Effector memory CD8-positive, alpha-beta T cell (primary cell): ENCODE results near the gene SH2D2A.

Experiments
- ATAC-seq: fragments of 150-1000 bp; cut with Tn5 transposase; replicated peaks from 2 replicates; pipeline ENCODE4 v1.10.0; 2021; ENCODE audit warnings: mild to moderate bottlenecking, moderate library complexity
- DNase-seq, 3 experiments: peaks; one replicate each; pipeline ENCODE4 v3.0.0; 2021
- H3K27ac Mint-ChIP-seq, 2 donors: one replicate each; pipeline ENCODE4 v1.8.0; 2022; ENCODE audit warnings: mild to moderate bottlenecking in 2 of 2, mixed read lengths in 2 of 2, moderate library complexity in 2 of 2
- H3K27me3 Mint-ChIP-seq, 2 donors: one replicate each; pipeline ENCODE4 v1.8.0; 2022; ENCODE audit warnings: mixed read lengths in 2 of 2
- H3K36me3 Mint-ChIP-seq: one replicate; pipeline ENCODE4 v1.8.0; 2022; ENCODE audit warnings: mild to moderate bottlenecking, moderate library complexity, mixed read lengths; ENCODE audit not compliant: insufficient read depth
- H3K4me1 Mint-ChIP-seq, 2 donors: one replicate each; pipeline ENCODE4 v1.8.0; 2022; ENCODE audit warnings: low read depth in 2 of 2, mixed read lengths in 2 of 2
- H3K4me3 Mint-ChIP-seq, 2 donors: one replicate each; pipeline ENCODE4 v1.8.0; 2022; ENCODE audit warnings: mild to moderate bottlenecking in 2 of 2, mixed read lengths in 2 of 2, moderate library complexity in 2 of 2
- H3K9me3 Mint-ChIP-seq, 2 donors: one replicate each; pipeline ENCODE4 v1.8.0; 2022; ENCODE audit warnings: mixed read lengths in 2 of 2

SH2D2A gene

GRCh38 chr1:156828400-156829124, 11.9 kb upstream of the SH2D2A start:
- DNase-seq = no peak
- peaks cover 0 to 5% of the 10 kb centered on the region in 2 donors for H3K4me1 Mint-ChIP-seq

DNA sequence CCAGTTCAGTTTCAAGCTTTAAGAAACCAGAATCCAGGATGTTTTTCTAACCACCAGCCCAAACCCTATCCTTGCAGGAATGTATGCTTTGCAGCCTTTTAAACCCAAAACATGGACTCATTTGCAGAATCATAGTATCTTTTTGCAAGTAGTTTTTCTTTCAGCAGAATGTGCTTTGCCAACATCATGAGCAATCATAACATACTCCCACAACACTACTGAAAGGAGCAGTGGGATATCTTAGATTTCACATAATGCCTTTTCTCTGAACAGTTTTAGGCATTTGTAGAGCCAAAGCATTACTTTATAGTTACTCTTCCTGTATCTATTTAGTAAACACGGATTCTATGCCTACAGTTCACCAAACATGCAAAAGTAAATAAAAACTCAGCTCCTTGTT, 10.0 kb upstream of the SH2D2A start:
- Mint-ChIP-seq H3K4me3 (no peak overlapping the region), H3K27me3 (peaks cover 12 to 28% of the 10 kb centered on the region in 2 donors), H3K36me3 (peaks cover 7% of the 10 kb centered on the region), H3K9me3 (no peaks in the 10 kb centered on the region), H3K27ac (no peak overlapping the region), H3K4me1 (peaks cover 0 to 6% of the 10 kb centered on the region in 2 donors)
- no peak for ATAC-seq
- no peak for DNase-seq

More at GRCh38 chr1:156828400-156829124, 11.9 kb upstream of the SH2D2A start:
- ATAC-seq = no peak
- no peak overlapping the region for H3K4me3 Mint-ChIP-seq
- H3K36me3 Mint-ChIP-seq = peaks cover 7% of the 10 kb centered on the region
- H3K27ac Mint-ChIP-seq = peak overlapping the region in 1 of 2 donors; percentile 44
- peaks cover 12 to 39% of the 10 kb centered on the region in 2 donors for H3K27me3 Mint-ChIP-seq
- no peaks in the 10 kb centered on the region for H3K9me3 Mint-ChIP-seq

- Mint-ChIP-seq H3K36me3 (peaks cover 7% of the 10 kb centered on the region), H3K4me3 (no peak overlapping the region)
Measured at GRCh38 chr1:156823210-156823790, 6.7 kb upstream of the SH2D2A start.

GRCh38 chr1:156822680-156823079, 6.0 kb upstream of the SH2D2A start:
- Mint-ChIP-seq H3K27me3 (no peaks in the 10 kb centered on the region), H3K9me3 (no peaks in the 10 kb centered on the region), H3K36me3 (peaks cover 8% of the 10 kb centered on the region), H3K27ac (peak overlapping the region in 1 of 2 donors; percentile 8), H3K4me1 (peaks cover 1 to 6% of the 10 kb centered on the region in 2 donors), H3K4me3 (no peak overlapping the region)
- DNase-seq = no peak
- no peak for ATAC-seq

More at GRCh38 chr1:156823210-156823790, 6.7 kb upstream of the SH2D2A start:
- Mint-ChIP-seq H3K9me3 (no peaks in the 10 kb centered on the region), H3K27me3 (no peaks in the 10 kb centered on the region), H3K4me1 (peaks cover 1 to 6% of the 10 kb centered on the region in 2 donors), H3K27ac (peak overlapping the region in 1 of 2 donors; percentile 8)
- DNase-seq (no peak), ATAC-seq (no peak)

DNA sequence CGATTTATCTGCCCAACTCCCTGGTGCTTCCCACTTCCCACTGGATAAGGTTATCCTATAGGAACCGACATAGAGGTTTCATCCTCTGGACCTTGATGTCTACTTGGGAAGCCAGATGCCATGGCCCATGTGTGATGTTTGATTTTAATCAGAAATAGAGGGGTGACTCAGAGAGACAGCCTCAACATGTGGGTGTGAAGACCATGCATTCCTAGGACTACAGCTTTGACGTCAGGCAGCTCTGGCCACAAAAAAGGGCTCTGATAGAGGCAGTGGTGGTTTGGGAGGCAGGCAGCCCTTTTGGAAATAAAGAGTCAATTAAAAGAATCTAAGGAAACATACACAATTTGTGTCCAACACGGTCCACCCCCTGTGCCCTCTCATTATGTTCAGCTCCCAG, 5.2 kb upstream of the SH2D2A start:
- no peak overlapping the region for H3K4me3 Mint-ChIP-seq
- H3K27me3 Mint-ChIP-seq = no peaks in the 10 kb centered on the region
- ATAC-seq = peak; percentile 53
- H3K27ac Mint-ChIP-seq = peak overlapping the region in 1 of 2 donors; percentile 31
- no peaks in the 10 kb centered on the region for H3K9me3 Mint-ChIP-seq
- H3K36me3 Mint-ChIP-seq = peaks cover 17% of the 10 kb centered on the region
- no peak for DNase-seq
- H3K4me1 Mint-ChIP-seq = peaks cover 5 to 10% of the 10 kb centered on the region in 2 donors

- ATAC-seq (no peak), DNase-seq (no peak)
- peaks cover 68% of the 10 kb centered on the region for H3K36me3 Mint-ChIP-seq
- H3K27me3 Mint-ChIP-seq = no peaks in the 10 kb centered on the region
- H3K9me3 Mint-ChIP-seq = no peaks in the 10 kb centered on the region
- H3K4me3 Mint-ChIP-seq = peak overlapping the region; percentile 92 to 96
- H3K27ac Mint-ChIP-seq = peak overlapping the region; percentile 98 to 99
- H3K4me1 Mint-ChIP-seq = peaks cover 55 to 60% of the 10 kb centered on the region in 2 donors
Measured at GRCh38 chr1:156815961-156816422, 656 bp downstream of the SH2D2A start.

DNA sequence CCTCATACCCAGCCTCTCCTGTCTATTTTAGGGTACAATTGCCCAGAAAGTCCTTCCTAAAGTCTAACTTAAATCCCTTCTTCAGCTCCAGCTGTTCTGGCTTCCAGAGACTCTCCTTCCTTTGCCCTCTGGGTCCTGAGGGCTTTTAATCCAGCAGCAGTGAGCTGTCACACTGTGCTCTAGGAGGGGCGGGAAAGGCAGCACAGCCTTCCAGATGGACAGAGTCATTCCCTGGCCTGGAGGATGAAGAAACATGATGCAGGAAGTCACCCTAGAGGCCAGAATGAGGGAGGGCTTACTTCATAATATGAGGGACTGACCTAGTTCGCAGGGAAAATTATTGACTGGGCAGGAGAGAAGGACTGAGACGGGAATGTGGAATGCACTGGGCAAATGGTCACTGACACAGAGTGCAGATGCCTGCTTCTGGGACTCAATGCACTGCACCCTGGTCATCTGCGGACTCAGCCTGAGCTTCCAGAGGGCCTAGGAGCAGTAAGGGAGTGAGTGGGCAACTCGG, 1.3 kb downstream of the SH2D2A start:
- H3K4me3 Mint-ChIP-seq = peak overlapping the region; percentile 92 to 96
- no peaks in the 10 kb centered on the region for H3K9me3 Mint-ChIP-seq
- no peak for DNase-seq
- peaks cover 56 to 61% of the 10 kb centered on the region in 2 donors for H3K4me1 Mint-ChIP-seq
- no peaks in the 10 kb centered on the region for H3K27me3 Mint-ChIP-seq
- H3K27ac Mint-ChIP-seq = peak overlapping the region; percentile 98 to 99
- peaks cover 74% of the 10 kb centered on the region for H3K36me3 Mint-ChIP-seq
- no peak for ATAC-seq

GRCh38 chr1:156814571-156815260, 1.9 kb downstream of the SH2D2A start:
- H3K4me3 Mint-ChIP-seq = peak overlapping the region; percentile 92 to 96
- peaks cover 80% of the 10 kb centered on the region for H3K36me3 Mint-ChIP-seq
- no peaks in the 10 kb centered on the region for H3K27me3 Mint-ChIP-seq
- H3K27ac Mint-ChIP-seq = peak overlapping the region; percentile 98 to 99
- no peaks in the 10 kb centered on the region for H3K9me3 Mint-ChIP-seq
- H3K4me1 Mint-ChIP-seq = peaks cover 56 to 61% of the 10 kb centered on the region in 2 donors
- no peak for DNase-seq
- no peak for ATAC-seq

DNA sequence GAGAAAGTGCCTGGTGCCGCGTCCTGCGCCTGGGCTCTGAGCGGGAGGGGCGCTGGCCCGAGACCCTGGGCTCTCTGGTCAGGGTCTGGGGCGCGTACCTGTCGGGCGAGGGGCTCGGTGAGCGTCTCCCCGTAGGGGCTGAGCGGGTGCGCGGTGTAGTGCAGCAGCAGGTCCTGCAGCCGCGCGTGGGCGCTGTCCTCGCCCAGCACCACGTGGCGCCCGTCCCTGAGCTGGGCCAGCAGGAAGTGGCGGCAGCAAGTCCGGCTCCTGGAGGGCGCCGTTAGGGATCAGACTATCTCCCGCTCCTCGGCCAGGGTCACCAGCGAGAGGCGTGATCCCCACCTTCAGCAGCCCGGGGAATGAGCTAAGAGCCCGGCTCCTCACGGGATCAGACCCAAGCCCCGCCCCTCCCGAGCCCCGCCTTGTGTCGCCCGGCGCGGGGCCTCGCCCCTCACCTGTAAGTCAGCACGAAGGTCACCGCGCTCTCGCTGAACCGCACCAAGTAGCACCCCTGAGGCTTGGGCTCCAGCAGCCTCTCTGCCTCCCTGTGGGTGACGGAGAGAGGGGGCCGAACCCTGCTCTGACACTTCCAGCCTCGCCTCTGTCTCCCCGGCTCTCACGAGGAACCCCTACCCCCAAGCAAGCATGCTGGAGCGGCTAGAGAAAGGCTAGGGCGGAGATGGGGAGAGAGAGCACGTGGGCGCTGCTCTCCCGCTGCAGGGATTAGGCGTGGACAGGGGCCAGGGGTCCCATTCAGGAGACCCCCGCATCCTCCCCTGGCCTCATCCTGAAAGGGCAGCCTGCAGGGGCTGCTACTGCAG, 2.7 kb downstream of the SH2D2A start:
- peak; percentile 59 for ATAC-seq
- peak; percentile 74 to 80 (median 79) for DNase-seq
- Mint-ChIP-seq H3K36me3 (peaks cover 88% of the 10 kb centered on the region), H3K27ac (peak overlapping the region; percentile 98 to 99), H3K4me1 (peaks cover 62 to 64% of the 10 kb centered on the region in 2 donors), H3K27me3 (no peaks in the 10 kb centered on the region), H3K9me3 (no peaks in the 10 kb centered on the region), H3K4me3 (peak overlapping the region; percentile 92 to 96)

- Mint-ChIP-seq H3K27me3 (no peaks in the 10 kb centered on the region), H3K27ac (peak overlapping the region; percentile 98 to 99), H3K36me3 (peaks cover 95% of the 10 kb centered on the region), H3K4me3 (peak overlapping the region; percentile 92 to 96), H3K9me3 (no peaks in the 10 kb centered on the region), H3K4me1 (peaks cover 68 to 71% of the 10 kb centered on the region in 2 donors)
- DNase-seq (no peak), ATAC-seq (no peak)
Measured at GRCh38 chr1:156813298-156813697, 3.4 kb downstream of the SH2D2A start.

DNA sequence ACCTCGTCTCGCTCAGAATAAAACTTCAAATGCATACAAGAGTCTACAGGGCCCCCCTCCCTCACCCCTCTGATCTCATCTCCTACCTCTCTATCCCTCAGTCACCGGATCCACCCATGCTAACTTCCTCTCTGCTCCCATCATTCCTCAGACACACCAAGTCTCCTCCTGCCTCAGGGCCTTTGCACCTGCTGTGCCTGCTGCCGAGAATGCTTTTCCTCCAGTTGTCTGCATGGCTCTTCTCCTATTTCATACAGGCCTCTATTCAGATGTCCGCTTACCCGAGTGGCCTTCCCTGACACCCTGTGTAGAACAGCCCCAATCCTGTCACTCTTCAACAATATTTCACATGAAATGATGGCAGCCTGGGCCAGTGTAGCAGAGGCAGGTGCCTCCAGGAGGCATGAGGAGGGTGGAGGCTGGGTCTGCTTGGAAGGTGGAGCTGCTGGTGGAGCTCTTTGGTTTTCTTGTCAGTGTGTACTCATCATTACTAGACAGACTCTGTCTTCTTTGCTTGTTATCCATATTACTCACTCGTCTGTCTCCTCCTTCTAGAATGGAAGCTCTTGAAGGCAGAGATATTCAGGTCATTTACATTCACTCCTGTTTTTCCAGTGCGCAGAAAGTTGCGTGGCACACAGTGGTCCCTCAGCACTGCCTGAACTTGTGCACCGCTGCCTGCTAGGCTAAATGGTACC, 4.2 kb downstream of the SH2D2A start:
- Mint-ChIP-seq H3K9me3 (no peaks in the 10 kb centered on the region), H3K27me3 (no peaks in the 10 kb centered on the region), H3K4me1 (peaks cover 76 to 80% of the 10 kb centered on the region in 2 donors), H3K4me3 (peak overlapping the region; percentile 58 to 96), H3K27ac (peak overlapping the region; percentile 92 to 99), H3K36me3 (peaks cover 99% of the 10 kb centered on the region)
- DNase-seq (no peak), ATAC-seq (no peak)

DNA sequence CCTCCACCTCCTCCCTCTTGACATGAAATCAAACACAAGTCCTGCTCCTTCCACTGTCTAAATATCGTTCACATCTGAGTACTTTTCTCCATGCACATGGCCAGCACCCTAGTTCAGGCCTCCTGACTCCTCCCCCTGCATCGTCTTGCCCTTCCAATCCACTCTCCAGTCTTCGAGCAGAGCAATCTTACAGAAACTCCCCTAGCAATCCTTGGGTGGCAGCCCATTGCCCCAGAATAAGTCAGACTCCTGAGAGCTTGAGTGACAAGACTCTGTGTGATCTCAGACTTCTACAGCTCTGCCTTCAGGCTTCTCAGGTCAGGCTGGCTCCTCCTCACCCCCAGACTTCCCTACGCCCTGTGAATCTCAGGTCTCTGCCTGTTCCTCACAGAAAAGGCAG, 5.5 kb downstream of the SH2D2A start:
- no peak for ATAC-seq
- H3K9me3 Mint-ChIP-seq = no peaks in the 10 kb centered on the region
- H3K27me3 Mint-ChIP-seq = no peaks in the 10 kb centered on the region
- H3K4me1 Mint-ChIP-seq = peaks cover 70 to 78% of the 10 kb centered on the region in 2 donors
- peak overlapping the region; percentile 58 to 96 for H3K4me3 Mint-ChIP-seq
- no peak for DNase-seq
- H3K36me3 Mint-ChIP-seq = peaks cover 99% of the 10 kb centered on the region
- peak overlapping the region; percentile 92 to 99 for H3K27ac Mint-ChIP-seq
